ENCODE measurements around the gene CDK13. TPM values are rescaled to one million over a fixed set of nuclear protein-coding genes. Genes with fewer than 3 reads are reported as not detected.
A peak's percentile ranks its signal among the peaks of the same experiment; 100 is the strongest.

CDK13 gene
- total RNA-seq, 6 experiments from 2014 or later, result 21.2 to 35.2 (median 27.1) TPM

DNA sequence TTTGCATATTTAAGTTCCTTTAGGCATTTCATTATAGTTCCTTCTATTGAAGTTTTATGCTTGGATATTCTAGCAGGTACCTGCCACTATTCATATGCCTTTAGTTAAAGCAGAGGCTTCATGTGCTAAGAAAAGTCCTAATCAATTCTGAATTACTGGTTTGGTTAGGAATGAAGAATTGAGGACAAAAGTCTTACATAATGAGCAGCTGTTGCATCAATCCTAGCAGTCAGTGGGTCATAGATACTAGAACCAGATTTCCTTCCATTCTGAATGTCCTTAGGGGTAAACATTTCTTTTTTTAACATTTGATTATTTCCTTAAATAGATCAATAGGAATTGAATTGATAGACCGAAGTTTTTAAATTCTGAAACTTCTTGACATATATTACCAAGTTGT is 59.2 kb downstream of the CDK13 start:
- no peak overlapping the region for H3K27ac ChIP-seq
- intact Hi-C loops (cut with DNase I), result no loop called here
- no peak overlapping the region for H3K4me3 ChIP-seq
- ATAC-seq (peak in 2 of 4 donors; percentile 30 to 56), DNase-seq (no peak)
- no peaks in the 10 kb centered on the region for H3K36me3 ChIP-seq
- no peak for TF ChIP-seq POLR2A (IDR thresholded peaks at IDR 0.05)
- no peak for TF ChIP-seq CTCF (IDR thresholded peaks at IDR 0.05)
- WGBS (ENCODE audit: insufficient coverage, low coverage, low lambda C conversion rate, missing lambda C conversion rate), result 81% methylated on average over 1 of the region's 1 CpG
- no peaks in the 10 kb centered on the region for H3K27me3 ChIP-seq
- H3K4me1 ChIP-seq, result peaks cover 0 to 7% (median 0%) of the 10 kb centered on the region in 4 donors
- no peaks in the 10 kb centered on the region for H3K9me3 ChIP-seq

DNA sequence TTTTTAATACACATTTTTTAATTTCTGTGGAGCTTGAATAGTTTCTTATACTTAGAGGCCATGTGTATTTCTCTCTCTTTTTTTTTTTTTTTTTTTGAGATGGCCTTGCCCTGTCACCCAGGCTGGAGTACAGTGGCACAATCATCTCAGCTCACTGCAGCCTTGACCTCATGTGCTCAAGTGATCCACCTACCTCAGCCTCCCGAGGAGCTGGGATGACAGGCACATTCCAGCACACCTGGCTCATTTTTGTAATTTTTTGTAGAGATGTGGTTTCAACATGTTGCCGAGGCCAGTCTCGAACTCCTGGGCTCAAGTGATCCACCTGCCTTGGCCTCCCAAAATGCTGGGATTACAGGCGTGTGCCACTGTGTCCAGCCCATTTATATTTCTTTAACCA is 64.3 kb downstream of the CDK13 start:
- intact Hi-C loops (cut with DNase I), result no loop called here
- no peaks in the 10 kb centered on the region for H3K9me3 ChIP-seq
- no peak for DNase-seq
- no peak overlapping the region for H3K27ac ChIP-seq
- H3K4me1 ChIP-seq, result peaks cover 0 to 19% (median 9%) of the 10 kb centered on the region in 4 donors
- WGBS (ENCODE audit: insufficient coverage, low coverage, low lambda C conversion rate, missing lambda C conversion rate), result 87% methylated on average over 4 of the region's 4 CpGs
- no peaks in the 10 kb centered on the region for H3K36me3 ChIP-seq
- no peak for ATAC-seq
- TF ChIP-seq POLR2A (IDR thresholded peaks at IDR 0.05) (no peak), CTCF (IDR thresholded peaks at IDR 0.05) (no peak)
- no peak overlapping the region for H3K4me3 ChIP-seq
- no peaks in the 10 kb centered on the region for H3K27me3 ChIP-seq

DNA sequence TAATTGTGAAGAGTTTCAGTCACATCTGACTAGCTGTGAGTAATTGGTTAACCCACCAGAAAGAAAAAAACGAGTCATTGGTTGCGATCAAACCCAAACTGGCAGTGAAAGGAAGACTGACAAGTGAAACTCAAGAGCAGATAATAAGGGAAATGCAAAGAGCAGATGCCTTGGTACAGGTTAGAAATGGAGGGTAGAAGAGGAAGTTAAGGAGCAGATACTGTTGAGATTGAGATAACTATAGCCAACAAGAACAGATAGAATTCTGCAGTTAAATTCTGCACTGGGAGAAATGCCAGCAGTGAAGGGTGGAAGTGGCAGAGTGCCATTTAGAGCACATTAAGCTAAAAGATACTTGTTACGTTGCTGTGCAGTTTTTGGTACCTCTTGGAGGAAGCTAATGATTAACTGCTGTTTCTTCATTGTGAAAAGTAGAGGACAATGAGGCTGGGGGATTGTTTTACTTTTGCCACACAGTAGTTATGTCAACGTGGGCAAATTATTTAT is 65.8 kb downstream of the CDK13 start:
- TF ChIP-seq POLR2A (IDR thresholded peaks at IDR 0.05) (no peak), CTCF (IDR thresholded peaks at IDR 0.05) (no peak)
- peaks cover 0 to 28% (median 8%) of the 10 kb centered on the region in 4 donors for H3K4me1 ChIP-seq
- H3K27ac ChIP-seq, result no peak overlapping the region
- intact Hi-C loops (cut with DNase I), result no loop called here
- no peaks in the 10 kb centered on the region for H3K27me3 ChIP-seq
- ATAC-seq (peak; percentile 72 to 83 (median 76)), DNase-seq (peak in 1 of 3 donors; percentile 74)
- H3K4me3 ChIP-seq, result no peak overlapping the region
- H3K9me3 ChIP-seq, result no peaks in the 10 kb centered on the region
- no peaks in the 10 kb centered on the region for H3K36me3 ChIP-seq
- WGBS (ENCODE audit: insufficient coverage, low coverage, low lambda C conversion rate, missing lambda C conversion rate), result 5% methylated on average over 4 of the region's 4 CpGs

DNA sequence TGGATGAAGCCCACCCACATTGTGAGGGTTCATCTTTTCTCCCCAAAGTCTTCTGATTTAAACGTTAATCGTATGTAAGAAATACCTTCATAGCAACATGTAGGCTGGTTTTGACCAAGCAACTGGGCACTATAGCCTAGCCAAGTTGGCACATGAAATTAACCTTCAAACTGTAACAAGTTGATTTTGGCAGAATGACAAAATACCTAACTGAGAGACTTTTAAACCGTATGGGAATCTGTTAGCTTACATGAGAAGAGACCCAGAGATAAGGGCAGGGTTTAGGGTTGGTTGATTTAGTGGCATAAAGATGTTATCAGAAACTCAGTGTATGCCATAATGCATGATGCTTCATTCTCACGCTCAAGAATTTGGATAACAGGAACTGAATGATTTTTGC is 69.5 kb downstream of the CDK13 start:
- 42% methylated on average over 4 of the region's 4 CpGs for WGBS (ENCODE audit: insufficient coverage, low coverage, low lambda C conversion rate, missing lambda C conversion rate)
- intact Hi-C loops (cut with DNase I), result no loop called here
- Histone ChIP-seq H3K27me3 (no peaks in the 10 kb centered on the region), H3K4me3 (no peak overlapping the region), H3K9me3 (no peaks in the 10 kb centered on the region), H3K27ac (no peak overlapping the region), H3K36me3 (no peaks in the 10 kb centered on the region), H3K4me1 (peaks cover 0 to 28% (median 8%) of the 10 kb centered on the region in 4 donors)
- DNase-seq (no peak), ATAC-seq (peak; percentile 84 to 89 (median 87))
- TF ChIP-seq POLR2A (IDR thresholded peaks at IDR 0.05), result no peak
- no peak for TF ChIP-seq CTCF (IDR thresholded peaks at IDR 0.05)

DNA sequence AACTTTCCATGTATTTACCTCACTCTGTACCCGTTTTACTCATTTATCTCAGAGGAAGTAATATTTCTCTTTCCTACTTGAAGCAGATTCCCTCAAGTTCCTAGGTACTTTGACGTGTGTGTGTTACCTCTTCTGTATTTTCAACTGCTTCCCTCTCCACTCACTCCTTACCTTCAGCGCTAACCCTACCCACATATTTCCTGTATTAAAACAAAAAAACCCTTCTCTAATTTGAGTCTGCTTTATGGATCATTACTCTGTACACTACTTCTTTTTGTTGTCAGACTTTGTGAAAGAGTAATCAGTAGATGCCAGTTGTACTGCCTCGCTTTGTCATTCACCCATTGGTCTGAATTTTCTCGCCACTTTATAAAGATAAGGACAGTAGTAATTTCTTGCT is 74.0 kb downstream of the CDK13 start:
- DNase-seq, result no peak
- peaks cover 0 to 12% (median 0%) of the 10 kb centered on the region in 4 donors for H3K4me1 ChIP-seq
- no peaks in the 10 kb centered on the region for H3K9me3 ChIP-seq
- no peak overlapping the region for H3K4me3 ChIP-seq
- 74% methylated on average over 5 of the region's 5 CpGs for WGBS (ENCODE audit: insufficient coverage, low coverage, low lambda C conversion rate, missing lambda C conversion rate)
- intact Hi-C loops (cut with DNase I), result no loop called here
- TF ChIP-seq CTCF (IDR thresholded peaks at IDR 0.05) (no peak), POLR2A (IDR thresholded peaks at IDR 0.05) (no peak)
- no peaks in the 10 kb centered on the region for H3K36me3 ChIP-seq
- ATAC-seq, result no peak
- H3K27me3 ChIP-seq, result no peaks in the 10 kb centered on the region
- no peak overlapping the region for H3K27ac ChIP-seq

Measured in right lobe of liver (tissue), 6 donors.